GM20431 (cell line): ENCODE measurements around the gene FTSJ1.

Experiments used
- in situ Hi-C: fragments of 300-500 bp; cut with MseI, MboI; formaldehyde crosslinking; loops from one replicate; pipeline ENCODE4 v1.15.0; 2020; ENCODE audit warnings: low sequenced_read_pairs; ENCODE audit not compliant: unreplicated experiment

FTSJ1 gene

GRCh38 chrX:48470110-48470832, 5.7 kb upstream of the FTSJ1 start, which contains the start of gene SLC38A5:
SLC38A5 (minus strand) TSS chrX:48470260; CDS start chrX:48467924, 2,336 bp downstream.
- in situ Hi-C loops: no loop called here

- in situ Hi-C loops: no loop called here
Observed at GRCh38 chrX:48470833-48471118, 5.2 kb upstream of the FTSJ1 start.

- in situ Hi-C loops: no loop called here
Observed at GRCh38 chrX:48471504-48471903, 4.5 kb upstream of the FTSJ1 start.

- in situ Hi-C loops: no loop called here
Observed at GRCh38 chrX:48472225-48472624, 3.8 kb upstream of the FTSJ1 start.

- in situ Hi-C loops: no loop called here
Observed at GRCh38 chrX:48472851-48473703, 2.9 kb upstream of the FTSJ1 start.

- in situ Hi-C loops: no loop called here
Observed at GRCh38 chrX:48473704-48473990, 2.4 kb upstream of the FTSJ1 start.

GRCh38 chrX:48474127-48474526, 1.9 kb upstream of the FTSJ1 start:
- in situ Hi-C loops: no loop called here

GRCh38 chrX:48474581-48474980, 1.4 kb upstream of the FTSJ1 start:
- in situ Hi-C loops: no loop called here

- in situ Hi-C loops: no loop called here
Observed at GRCh38 chrX:48475296-48475695, 703 bp upstream of the FTSJ1 start.

- in situ Hi-C loops: no loop called here
Observed at GRCh38 chrX:48476919-48477318, 920 bp downstream of the FTSJ1 start.

- in situ Hi-C loops: no loop called here
Observed at GRCh38 chrX:48477960-48478755, 2.2 kb downstream of the FTSJ1 start.

GRCh38 chrX:48478806-48479205, 2.8 kb downstream of the FTSJ1 start:
- in situ Hi-C loops: no loop called here

- in situ Hi-C loops: no loop called here
Observed at GRCh38 chrX:48480142-48480541, 4.1 kb downstream of the FTSJ1 start.

GRCh38 chrX:48480583-48480982, 4.6 kb downstream of the FTSJ1 start:
- in situ Hi-C loops: no loop called here

GRCh38 chrX:48482526-48482925, 6.5 kb downstream of the FTSJ1 start:
- in situ Hi-C loops: no loop called here

- in situ Hi-C loops: no loop called here
Observed at GRCh38 chrX:48487362-48487798, 11.4 kb downstream of the FTSJ1 start.

GRCh38 chrX:48488034-48488433, 12.0 kb downstream of the FTSJ1 start:
- in situ Hi-C loops: no loop called here

- in situ Hi-C loops: no loop called here
Observed at GRCh38 chrX:48489296-48489695, 13.3 kb downstream of the FTSJ1 start.

GRCh38 chrX:48489892-48490291, 13.9 kb downstream of the FTSJ1 start:
- in situ Hi-C loops: no loop called here

- in situ Hi-C loops: no loop called here
Observed at GRCh38 chrX:48490661-48491060, 14.7 kb downstream of the FTSJ1 start.

- in situ Hi-C loops: no loop called here
Observed at GRCh38 chrX:48491809-48492208, 15.8 kb downstream of the FTSJ1 start.
